ENCODE results near the gene CRTAC1. TPM values are rescaled to one million over a fixed set of nuclear protein-coding genes. Genes with fewer than 3 reads are reported as not detected.

The CRTAC1 gene
- total RNA-seq, 1 donor from 2014 or later, result not detected

DNA sequence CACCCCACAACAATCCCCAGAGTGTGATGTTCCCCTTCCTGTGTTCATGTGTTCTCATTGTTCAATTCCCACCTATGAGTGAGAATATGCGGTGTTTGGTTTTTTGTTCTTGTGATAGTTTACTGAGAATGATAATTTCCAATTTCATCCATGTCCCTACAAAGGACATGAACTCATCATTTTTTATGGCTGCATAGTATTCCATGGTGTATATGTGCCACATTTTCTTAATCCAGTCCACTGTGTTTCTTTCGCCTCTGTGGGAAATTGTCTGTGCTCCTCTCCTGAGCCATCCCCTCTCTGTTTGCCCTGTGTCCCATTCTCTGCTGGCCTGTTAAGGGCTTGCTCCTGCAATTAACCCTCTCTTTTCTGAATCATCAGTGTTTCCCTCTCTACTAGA is 186.4 kb downstream of the CRTAC1 start:
- intact Hi-C loops (cut with micrococcal nuclease), result loop anchor here (10.0 kb wide), 1 partner anchor 439 kb away; the partner anchor contains the start of gene RRP12

DNA sequence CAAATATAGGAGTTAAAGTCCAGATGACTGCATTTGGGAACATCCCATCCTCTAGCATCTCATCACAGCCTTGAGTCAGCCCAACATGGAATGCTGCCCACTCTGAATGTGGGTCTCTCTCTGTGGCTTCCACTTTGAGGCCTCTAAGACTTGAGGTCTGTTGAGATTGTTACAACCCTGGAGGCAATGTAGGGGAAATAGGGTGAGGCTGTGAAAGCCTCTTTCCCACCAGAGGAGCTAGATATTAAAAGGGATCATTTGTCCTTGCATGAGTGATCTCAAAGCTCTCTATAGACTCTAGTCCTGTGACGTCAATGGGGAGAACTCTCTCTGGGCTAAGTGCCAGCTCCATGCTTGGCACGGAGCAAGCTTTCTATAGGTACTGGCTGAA is 187.1 kb downstream of the CRTAC1 start:
- intact Hi-C loops (cut with micrococcal nuclease), result loop anchor here (10.0 kb wide), 1 partner anchor 438 kb away; the partner anchor contains the start of gene RRP12

DNA sequence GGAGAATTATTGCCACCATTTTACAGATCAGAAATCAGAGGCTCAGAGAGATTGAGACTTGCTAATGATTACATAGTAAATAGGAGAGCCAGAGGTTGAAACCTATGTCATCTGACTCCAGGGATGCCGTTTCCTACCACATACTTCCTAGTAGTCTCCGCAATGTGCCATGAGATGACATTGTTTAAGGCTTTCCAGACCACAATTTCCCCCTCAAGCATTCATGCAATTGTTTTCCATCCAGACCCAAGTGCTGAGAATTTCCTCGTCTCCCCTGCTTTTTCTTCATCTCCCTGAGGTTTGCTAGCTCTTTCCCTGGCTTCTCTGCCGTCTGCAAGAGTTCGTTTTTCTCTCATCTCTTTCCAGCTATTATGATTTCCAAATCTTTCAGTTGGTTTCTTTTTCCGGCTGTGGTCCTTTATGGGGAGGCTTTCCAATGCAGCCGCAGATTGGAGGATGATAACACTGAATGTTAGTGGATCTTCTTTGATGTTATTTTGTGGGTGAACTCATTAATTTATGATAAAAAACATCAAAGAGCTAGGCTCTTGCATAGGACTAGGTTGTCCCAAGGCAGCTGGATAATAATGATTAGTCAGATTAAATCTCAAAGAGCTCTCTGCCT is 187.7 kb downstream of the CRTAC1 start:
- intact Hi-C loops (cut with micrococcal nuclease), result loop anchor here (10.0 kb wide), 1 partner anchor 438 kb away; the partner anchor contains the start of gene RRP12

DNA sequence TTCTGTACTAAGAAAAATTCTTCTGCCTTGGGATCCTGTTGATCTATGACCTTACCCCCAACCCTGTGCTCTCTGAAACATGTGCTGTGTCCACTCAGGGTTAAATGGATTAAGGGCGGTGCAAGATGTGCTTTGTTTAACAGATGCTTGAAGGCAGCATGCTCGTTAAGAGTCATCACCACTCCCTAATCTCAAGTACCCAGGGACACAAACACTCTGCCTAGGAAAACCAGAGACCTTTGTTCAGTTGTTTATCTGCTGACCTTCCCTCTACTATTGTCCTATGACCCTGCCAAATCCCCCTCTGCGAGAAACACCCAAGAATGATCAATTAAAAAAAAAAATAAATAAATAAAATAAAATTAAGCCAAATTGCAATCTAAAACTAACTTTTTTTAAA is 188.3 kb downstream of the CRTAC1 start:
- intact Hi-C loops (cut with micrococcal nuclease), result loop anchor here (10.0 kb wide), 1 partner anchor 437 kb away; the partner anchor contains the start of gene RRP12

DNA sequence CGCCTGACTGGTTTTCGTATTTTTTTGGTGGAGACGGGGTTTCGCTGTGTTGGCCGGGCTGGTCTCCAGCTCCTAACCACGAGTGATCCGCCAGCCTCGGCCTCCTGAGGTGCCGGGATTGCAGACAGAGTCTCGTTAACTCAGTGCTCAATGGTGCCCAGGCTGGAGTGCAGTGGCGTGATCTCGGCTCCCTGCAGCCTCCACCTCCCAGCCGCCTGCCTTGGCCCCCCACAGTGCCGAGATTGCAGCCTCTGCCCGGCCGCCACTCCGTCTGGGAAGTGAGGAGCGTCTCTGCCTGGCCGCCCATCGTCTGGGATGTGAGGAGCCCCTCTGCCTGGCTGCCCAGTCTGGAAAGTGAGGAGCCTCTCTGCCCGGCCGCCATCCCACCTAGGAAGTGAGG is 189.3 kb downstream of the CRTAC1 start:
- intact Hi-C loops (cut with micrococcal nuclease), result loop anchor here (10.0 kb wide), 1 partner anchor 436 kb away; the partner anchor contains the start of gene RRP12

DNA sequence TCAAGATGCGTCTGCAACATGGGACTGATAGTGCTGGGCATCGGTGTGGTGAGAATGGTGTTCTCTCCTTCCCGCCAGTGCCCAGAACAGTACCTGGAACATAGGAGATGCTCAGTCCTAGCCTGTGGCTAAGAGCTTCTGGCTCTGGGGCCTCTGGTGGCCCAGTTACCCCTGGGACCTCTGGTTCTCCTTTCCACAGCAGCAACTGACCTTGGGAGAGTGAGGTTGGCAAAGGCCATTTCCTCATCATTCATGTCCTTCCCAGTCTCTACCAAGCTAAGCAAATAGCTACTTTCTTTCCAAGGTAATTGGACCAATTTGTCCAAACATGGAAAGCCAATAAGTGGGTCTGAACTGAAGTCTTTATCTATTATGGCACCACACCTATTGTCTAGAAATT is 192.3 kb downstream of the CRTAC1 start:
- intact Hi-C loops (cut with micrococcal nuclease), result no loop called here

DNA sequence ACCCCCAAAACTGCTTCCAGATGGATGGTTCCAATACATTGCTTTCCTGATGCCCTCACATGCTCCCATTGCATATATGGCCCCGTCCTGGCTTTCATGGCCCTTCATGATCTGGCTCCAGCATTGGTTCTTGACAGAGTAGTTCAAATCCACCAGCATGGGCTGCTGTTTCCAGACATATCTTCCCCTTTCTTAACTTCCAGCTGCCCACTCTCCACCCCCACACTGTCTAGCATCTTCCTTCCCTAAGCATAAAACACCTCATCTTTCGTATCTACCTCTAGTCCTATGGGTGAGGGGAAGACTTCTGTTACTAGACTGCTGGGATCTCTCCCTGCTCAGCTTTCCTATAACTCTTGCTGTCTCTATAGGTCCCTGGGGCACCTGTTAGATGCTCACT is 194.0 kb downstream of the CRTAC1 start:
- intact Hi-C loops (cut with micrococcal nuclease), result no loop called here

DNA sequence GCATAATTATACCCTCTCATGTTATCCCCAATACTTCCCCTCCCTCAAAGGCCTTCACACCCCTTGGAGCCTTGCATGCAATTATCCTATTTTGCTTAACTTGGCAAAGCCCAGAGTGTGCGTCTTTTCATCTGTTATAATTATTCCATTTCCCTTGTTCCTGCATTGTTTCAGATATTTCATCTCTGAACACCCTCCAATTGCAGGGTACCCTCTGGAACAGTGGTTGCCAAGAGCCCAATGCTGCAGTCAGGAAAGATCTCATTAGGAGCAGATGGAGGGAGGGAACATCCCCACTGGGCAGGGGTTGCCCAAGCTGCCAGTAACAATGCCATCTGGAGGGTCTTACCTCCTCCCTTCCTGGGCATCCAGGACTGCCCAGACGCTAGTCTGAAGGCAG is 199.2 kb downstream of the CRTAC1 start:
- intact Hi-C loops (cut with micrococcal nuclease), result no loop called here

DNA sequence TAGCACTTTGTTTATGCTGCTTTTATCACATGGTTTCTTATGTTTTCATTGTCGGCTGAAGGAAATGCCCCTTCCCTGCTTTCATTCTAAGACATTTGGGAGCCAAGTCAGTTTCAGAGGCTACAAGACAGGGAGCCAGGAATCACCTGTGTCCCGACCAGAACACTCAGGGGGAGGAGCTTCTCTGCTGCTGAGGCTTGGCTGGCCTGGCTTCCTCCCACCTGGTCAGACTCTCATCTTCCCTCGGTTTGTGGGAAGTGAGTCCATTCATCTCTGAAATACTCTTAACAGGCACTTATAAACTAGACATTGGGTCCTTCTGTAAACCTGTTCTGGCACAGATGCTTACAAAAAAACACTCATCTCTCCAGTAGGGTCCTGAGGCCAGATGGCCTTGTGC is 200.4 kb downstream of the CRTAC1 start:
- intact Hi-C loops (cut with micrococcal nuclease), result no loop called here

DNA sequence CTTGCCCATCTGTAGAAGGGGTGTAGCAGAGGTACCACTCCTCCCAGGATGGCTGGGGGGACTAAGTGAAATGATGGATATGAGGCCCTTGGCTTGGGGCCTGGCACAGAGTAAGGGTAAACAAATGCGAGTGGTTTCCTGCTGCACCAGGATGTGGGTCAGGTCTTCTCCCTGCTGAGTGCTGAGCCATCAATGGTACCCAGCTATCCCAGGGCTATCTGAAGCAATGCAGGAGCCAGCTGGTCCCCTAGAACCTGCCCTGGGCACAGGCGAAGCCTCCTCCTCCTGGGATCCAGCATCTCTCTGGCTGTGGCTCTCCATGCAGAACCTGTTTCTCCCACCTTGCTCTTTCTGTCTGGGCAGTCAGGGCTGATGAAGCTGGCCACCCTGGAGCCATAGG is 201.7 kb downstream of the CRTAC1 start:
- intact Hi-C loops (cut with micrococcal nuclease), result no loop called here

DNA sequence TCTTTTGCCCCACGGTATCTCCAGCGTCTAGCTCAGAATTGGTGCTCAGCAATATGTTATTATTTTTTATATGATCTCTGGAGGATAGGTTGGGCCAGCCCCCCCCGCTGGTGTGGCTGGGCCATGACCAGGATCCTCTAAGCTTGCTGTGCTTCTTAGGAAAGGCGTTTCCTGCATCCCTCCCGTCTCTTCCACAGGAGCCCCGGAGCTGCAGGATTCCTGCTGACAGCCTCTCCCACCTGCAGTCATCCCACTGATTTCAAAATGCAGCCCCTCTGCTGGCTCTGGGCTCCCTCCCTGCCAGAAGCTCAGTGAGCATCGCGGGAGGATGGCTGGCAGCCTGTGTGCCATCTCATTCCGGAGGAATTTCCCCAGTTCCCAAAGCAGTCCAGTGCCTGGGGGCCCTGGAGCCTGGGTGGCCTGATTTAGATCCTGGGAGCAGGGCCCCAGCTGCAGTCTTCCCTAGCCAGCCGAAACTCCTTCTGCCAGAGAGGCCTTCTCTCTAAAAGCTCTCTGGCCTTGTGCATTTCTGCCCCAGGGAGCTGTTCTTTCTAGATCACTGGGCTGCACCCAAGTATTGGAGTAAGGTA is 202.6 kb downstream of the CRTAC1 start:
- intact Hi-C loops (cut with micrococcal nuclease), result no loop called here

DNA sequence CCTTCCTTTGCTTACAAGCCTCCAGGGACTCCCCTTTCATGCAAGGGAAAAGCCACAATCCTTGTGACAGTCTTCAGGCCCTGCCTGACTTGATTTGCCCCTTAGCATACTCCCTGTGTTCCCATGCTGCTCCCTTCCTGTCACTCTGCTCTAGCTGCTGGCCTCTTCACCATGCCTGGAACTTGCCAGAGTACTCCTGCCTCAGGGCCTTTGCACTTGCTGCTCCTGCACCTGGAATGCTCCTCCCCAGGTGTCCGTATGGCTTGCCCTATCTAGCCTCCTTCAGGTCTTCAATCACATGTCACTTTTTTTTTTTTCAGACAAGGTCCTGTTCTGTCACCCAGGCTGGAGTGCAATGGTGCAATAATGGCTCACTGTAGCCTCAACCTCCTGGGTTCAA is 203.5 kb downstream of the CRTAC1 start:
- intact Hi-C loops (cut with micrococcal nuclease), result no loop called here

DNA sequence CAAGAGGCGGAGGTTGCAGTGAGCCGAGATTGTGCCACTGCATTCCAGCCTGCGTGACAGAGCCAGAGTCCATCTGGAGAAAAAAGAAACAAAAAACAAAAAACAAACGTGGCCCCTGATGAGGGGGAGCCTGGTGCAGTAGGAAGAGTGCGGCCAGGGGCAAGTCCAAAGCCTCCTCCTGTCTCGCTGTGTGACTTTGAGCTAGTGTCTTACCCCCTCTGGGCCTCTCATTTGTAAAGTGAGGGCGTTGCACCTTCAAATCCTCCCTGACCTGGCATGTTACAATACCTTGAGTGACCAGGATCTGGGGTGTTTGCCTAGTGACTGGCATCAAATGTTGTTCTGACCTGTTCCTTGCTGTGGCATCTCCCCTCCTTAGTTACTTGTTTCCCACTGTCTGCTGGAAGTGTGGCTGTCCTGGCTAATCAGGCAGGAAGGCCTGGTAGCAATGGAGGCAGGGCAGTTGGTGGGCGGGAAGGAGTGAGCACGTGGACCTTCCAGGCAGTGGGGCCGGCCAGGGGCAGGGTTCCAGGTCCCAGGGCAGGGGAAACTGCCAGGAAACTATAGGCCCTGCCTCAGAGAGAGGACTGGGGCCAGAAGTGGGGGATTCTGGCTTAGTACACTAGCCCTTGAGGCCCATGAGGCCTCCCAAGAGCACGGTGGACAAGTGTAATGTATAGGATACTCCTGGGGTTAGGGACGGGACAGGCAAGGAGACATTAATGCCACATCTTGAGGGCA is 205.2 kb downstream of the CRTAC1 start:
- intact Hi-C loops (cut with micrococcal nuclease), result no loop called here

DNA sequence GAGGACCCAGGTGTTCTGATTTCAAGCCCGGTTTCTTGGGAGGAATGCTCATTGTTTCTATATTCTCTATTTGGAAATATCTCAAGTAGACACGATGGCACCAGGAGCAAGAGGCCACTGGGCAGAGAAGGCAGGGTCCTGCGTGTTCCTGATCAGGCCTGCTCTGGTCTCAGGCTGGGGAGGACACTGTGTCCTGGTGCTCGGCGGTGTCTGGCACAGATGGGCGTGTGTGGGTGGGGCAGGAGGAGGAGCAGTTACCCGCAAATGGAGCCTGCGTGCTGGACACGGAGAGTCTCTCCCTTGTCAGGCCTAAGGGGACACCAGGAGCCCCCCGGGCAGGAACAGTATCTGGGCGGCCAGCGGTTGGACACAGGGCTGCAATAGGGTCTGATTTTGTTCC is 206.7 kb downstream of the CRTAC1 start:
- intact Hi-C loops (cut with micrococcal nuclease), result no loop called here

DNA sequence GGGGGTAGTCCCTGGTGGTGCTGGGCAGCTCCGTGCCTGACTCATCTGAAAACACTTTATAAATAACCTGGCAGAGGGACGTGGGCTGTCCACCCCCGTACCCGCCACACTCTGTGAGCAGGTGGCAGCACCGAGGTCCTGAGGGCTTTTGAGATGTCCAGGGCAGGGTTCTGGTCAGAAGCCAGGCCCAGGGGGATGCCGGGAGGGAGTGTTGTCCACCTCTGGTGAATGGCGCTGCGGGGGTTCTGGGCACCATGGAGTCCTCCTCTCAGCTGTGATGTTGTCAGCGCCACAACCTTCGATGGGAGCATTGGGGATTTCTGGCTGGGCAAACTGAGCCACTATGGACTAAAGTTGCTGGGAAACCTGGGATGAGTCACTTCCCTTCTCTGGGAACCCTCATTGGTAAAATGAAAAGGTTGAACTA is 208.1 kb downstream of the CRTAC1 start:
- intact Hi-C loops (cut with micrococcal nuclease), result no loop called here

DNA sequence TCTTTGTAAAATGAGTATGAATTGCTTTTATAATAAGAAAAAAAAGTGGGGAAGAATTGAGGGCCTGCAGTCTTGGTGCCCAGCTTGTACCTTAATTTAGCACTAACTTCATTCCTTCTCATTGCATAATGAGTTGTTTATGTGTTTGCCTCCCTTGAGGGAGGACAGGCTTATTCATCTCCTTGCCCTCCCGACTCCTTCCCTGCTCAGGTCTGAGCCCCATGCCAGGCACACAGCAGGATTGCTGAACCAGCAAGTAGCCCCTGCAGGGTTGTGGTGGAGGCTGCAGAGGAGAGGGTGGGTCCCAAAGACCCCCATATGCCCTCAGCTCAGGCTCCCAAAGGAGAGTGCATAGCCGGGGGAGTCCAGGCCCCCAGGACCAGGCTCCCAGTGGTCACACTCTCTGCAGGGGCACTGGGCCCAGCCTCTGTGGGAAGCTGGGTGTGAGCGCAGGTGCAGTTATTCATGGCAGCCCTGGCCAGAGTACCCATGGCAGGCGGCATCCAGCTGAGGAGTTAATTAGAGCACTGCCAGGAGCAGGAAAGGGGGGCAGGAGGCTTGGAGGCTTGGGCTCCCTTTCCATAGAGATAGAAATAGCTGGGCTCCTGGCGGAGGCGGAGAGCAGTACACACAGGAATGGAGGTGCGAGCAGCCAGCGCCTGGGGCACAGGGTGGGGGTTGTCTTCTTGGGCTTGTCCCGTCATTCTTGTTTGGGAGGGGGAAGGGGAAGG is 208.9 kb downstream of the CRTAC1 start:
- intact Hi-C loops (cut with micrococcal nuclease), result no loop called here

DNA sequence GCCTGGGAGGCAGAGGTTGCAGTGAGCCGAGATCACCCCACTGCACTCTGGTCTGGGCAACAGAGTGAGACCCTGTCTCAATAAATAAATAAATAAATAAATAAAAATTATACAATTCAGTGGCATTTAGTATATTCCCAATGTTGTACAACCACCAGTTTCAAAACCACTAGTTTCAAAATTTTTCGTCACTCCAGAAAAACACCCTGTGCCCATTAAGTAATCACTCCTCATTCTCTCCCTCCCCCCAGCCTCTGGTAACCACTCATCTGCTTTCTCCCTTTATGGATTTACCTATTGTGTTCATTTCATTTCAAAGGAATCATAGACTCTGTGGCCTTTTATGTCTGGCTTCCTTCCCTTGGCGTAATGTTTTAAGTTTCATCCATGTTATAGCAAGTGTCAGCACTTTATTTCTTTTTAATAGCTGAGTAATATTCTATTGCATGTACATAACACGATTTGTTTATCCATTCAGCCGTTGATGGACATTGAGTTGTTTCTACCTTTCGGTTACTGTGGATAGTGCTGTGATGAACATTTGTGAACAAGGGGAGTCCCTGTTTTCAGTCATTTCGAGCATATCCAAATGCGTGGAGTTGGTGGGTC is 210.2 kb downstream of the CRTAC1 start:
- intact Hi-C loops (cut with micrococcal nuclease), result no loop called here

DNA sequence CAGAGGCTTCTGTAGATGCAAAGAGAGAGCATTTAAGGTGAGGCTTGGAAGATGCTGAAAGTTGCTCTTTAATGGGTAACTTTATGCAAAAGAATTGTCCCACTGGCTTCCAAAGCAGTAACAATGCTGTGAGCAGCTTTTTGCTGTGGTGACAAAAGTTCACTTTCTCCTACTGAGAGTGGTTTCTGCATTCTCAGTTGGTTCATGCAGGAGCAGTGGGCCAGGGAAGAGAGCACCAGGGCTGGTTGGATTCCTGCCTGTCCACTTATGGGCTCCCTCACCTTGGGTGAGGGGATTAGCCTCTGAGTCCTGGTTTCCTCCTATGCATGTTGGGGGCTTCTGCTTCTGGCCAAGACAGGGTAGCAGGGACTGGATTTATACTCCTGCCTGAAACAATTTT is 211.8 kb downstream of the CRTAC1 start:
- intact Hi-C loops (cut with micrococcal nuclease), result no loop called here

DNA sequence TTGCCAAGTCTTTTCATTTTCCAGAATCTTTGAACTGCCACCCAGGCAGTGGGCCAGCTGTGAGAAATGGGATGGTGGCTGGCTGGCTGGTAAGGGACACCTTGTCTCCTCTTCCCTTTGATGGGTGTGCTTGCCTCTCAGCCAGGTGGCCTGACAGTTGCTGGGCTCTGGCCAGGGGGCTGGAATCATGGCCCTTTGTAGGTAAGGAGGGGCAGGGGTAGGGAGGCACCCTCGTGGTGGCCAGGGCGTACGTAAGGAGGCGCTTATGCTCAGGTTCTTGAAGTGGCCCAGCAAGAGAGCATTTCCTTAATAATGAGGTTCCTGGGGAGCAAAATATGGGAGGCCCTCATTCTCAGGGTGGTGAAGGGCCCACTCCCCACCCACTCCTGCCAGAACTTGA is 213.8 kb downstream of the CRTAC1 start:
- intact Hi-C loops (cut with micrococcal nuclease), result no loop called here

Data from T-helper 1 cell treated with Interleukin-12 subunit alpha and Interleukin-12 subunit beta and Interleukin-4 antibody, amounts not matched to agents 30 ng/mL and 1 ng/mL, for 36 hours (primary cell).